GM15510 (cell line): ENCODE results near the gene MMUT.

ENCODE experiments used
- POLR2A ChIP-seq: IDR thresholded peaks from 3 replicates; pipeline ENCODE4 v1.6.1; 2011; ENCODE audit warnings: borderline replicate concordance; ENCODE audit not compliant: insufficient read length; ENCODE audit errors: extremely low read depth

The MMUT gene

GRCh38 chr6:49462927-49463611 lies at the start of gene MMUT, which contains the start of gene CENPQ:
MMUT (minus strand) TSS chr6:49463253; CDS start chr6:49459466, 3,787 bp downstream.
CENPQ (plus strand) TSS chr6:49463370; CDS start chr6:49470177, 6,807 bp downstream.
- peak; percentile 79 for TF ChIP-seq POLR2A

GRCh38 chr6:49509342-49509741 lies 46.3 kb upstream of the MMUT start:
- TF ChIP-seq POLR2A: no peak

- TF ChIP-seq POLR2A: no peak
Measured at GRCh38 chr6:49506569-49507111, 43.6 kb upstream of the MMUT start.

- TF ChIP-seq POLR2A: no peak
Measured at GRCh38 chr6:49504666-49505065, 41.6 kb upstream of the MMUT start.

- no peak for TF ChIP-seq POLR2A
Measured at GRCh38 chr6:49499623-49500022, 36.6 kb upstream of the MMUT start, which contains the start of gene GLYATL3. GLYATL3 (plus strand) TSS chr6:49499923; CDS start chr6:49511991, 12,068 bp downstream.

- no peak for TF ChIP-seq POLR2A
Measured at GRCh38 chr6:49499126-49499525, 36.1 kb upstream of the MMUT start.

- no peak for TF ChIP-seq POLR2A
Measured at GRCh38 chr6:49497304-49497703, 34.3 kb upstream of the MMUT start.

- TF ChIP-seq POLR2A: no peak
Measured at GRCh38 chr6:49490633-49491032, 27.6 kb upstream of the MMUT start.

- TF ChIP-seq POLR2A: no peak
Measured at GRCh38 chr6:49479308-49479970, 16.4 kb upstream of the MMUT start.

- no peak for TF ChIP-seq POLR2A
Measured at GRCh38 chr6:49468042-49468441, 5.0 kb upstream of the MMUT start.

- TF ChIP-seq POLR2A: no peak
Measured at GRCh38 chr6:49464691-49465090, 1.6 kb upstream of the MMUT start.

GRCh38 chr6:49463612-49463967 lies 537 bp upstream of the MMUT start:
- no peak for TF ChIP-seq POLR2A

GRCh38 chr6:49462599-49462926 lies 490 bp downstream of the MMUT start:
- TF ChIP-seq POLR2A: no peak

- no peak for TF ChIP-seq POLR2A
Measured at GRCh38 chr6:49462071-49462470, 982 bp downstream of the MMUT start.

- TF ChIP-seq POLR2A: no peak
Measured at GRCh38 chr6:49457771-49458170, 5.3 kb downstream of the MMUT start.
